SJCRH30 (cell line): Measurements from ENCODE around the gene ZFYVE28. TPM values are rescaled to one million over a fixed set of nuclear protein-coding genes. Genes with fewer than 3 reads are reported as not detected.

Experiments
- DNase-seq, 2 experiments: peaks; one replicate each; pipeline ENCODE4 v3.0.0-alpha.2; 2015 to 2020
- H3K27ac ChIP-seq: fragments of 250-450 bp; sonication (Bioruptor Pico); 2 replicates; pipeline ENCODE4 v1.5.1; 2020; ENCODE audit warnings: mild to moderate bottlenecking, moderate library complexity
- H3K27me3 ChIP-seq: fragments of 250-450 bp; sonication (Bioruptor Pico); 2 replicates; pipeline ENCODE4 v1.5.1; 2020; ENCODE audit warnings: mild to moderate bottlenecking, moderate library complexity
- H3K36me3 ChIP-seq: fragments of 250-450 bp; sonication (Bioruptor Pico); 2 replicates; pipeline ENCODE4 v1.5.1; 2020; ENCODE audit warnings: mild to moderate bottlenecking, moderate library complexity
- H3K4me1 ChIP-seq: fragments of 250-450 bp; sonication (Bioruptor Pico); 2 replicates; pipeline ENCODE4 v1.5.1; 2020; ENCODE audit warnings: mild to moderate bottlenecking, moderate library complexity
- H3K4me3 ChIP-seq: fragments of 250-450 bp; sonication (Bioruptor Pico); 2 replicates; pipeline ENCODE4 v1.5.1; 2020; ENCODE audit warnings: mild to moderate bottlenecking, moderate library complexity
- H3K9me3 ChIP-seq: fragments of 250-450 bp; sonication (Bioruptor Pico); replicated peaks from 2 replicates; pipeline ENCODE4 v1.5.1; 2020; ENCODE audit warnings: mild to moderate bottlenecking, moderate library complexity
- total RNA-seq: library from RNA; depleted of rRNA; stranded (reverse); fragments of >200 nt; shearing (Covaris generic); gene quantifications from 2 replicates; pipeline ENCODE4 v1.2.3, GENCODE V29; 2014

The ZFYVE28 gene
- total RNA-seq, 1 experiment from 2014 or later: not detected

DNA sequence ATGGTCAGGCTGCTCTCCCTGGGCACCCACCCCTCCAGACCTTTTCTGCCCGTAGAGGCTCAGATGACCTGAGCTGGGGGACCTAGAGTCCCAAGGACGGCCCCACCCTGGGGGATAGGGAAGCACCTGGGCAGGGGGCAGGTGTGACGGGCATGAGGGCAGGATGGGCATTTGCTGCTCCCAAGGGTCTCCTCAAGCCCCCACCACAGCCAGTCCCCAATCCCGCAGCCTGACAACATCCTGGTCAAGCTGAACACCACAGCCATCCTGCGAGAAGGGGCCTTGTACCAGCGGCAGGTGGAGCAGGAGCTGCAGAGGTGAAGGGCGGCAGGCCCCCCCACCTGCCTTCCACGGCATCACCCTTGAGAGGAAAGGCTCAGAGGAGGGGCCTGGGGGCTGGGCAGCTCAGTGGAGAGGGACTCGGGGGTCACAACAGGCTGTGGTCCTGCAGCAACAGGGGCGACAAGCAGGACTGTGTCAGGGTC lies 32.6 kb upstream of the ZFYVE28 start:
- Histone ChIP-seq H3K27me3 (peaks cover 11% of the 10 kb centered on the region; the same call in 1 of the 2 replicates), H3K9me3 (no peaks in the 10 kb centered on the region), H3K4me3 (no peak overlapping the region), H3K27ac (no peak overlapping the region), H3K4me1 (no peaks in the 10 kb centered on the region), H3K36me3 (no peaks in the 10 kb centered on the region)
- DNase-seq: no peak

DNA sequence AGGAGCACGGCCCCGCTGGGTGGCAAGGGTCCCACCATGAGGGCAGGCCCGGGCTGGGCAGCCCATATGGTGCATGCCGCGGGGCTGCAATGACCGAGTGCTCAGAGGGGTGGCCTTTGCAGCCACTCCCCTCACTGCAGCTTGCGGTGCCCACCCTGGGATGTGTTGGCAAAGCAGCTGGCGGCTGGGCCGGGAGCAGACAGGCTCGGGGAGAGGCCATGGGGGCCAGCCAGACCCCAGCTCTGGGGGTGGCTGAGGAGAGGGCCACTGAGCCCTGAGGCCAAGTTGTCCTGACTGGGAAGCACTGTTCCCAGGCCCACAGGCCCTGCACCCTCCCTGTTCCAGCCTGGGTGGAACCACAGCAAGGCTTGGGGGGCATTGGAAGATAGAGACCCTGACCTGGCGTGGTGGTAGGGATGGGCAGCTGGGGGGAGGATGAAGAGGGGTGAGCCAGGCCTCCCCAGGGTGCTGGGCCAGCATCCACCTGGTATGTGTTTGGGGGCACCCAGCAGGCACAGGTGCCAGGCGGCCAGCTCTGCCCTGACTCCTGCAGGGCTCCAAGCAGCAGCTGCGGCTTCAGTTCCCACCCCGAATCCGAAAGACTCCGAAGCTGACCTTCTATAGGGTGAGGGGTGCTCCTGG lies 32.1 kb upstream of the ZFYVE28 start:
- Histone ChIP-seq H3K27me3 (peaks cover 11% of the 10 kb centered on the region; the same call in 1 of the 2 replicates), H3K27ac (no peak overlapping the region), H3K4me3 (no peak overlapping the region), H3K9me3 (no peaks in the 10 kb centered on the region), H3K4me1 (no peaks in the 10 kb centered on the region), H3K36me3 (no peaks in the 10 kb centered on the region)
- no peak for DNase-seq

DNA sequence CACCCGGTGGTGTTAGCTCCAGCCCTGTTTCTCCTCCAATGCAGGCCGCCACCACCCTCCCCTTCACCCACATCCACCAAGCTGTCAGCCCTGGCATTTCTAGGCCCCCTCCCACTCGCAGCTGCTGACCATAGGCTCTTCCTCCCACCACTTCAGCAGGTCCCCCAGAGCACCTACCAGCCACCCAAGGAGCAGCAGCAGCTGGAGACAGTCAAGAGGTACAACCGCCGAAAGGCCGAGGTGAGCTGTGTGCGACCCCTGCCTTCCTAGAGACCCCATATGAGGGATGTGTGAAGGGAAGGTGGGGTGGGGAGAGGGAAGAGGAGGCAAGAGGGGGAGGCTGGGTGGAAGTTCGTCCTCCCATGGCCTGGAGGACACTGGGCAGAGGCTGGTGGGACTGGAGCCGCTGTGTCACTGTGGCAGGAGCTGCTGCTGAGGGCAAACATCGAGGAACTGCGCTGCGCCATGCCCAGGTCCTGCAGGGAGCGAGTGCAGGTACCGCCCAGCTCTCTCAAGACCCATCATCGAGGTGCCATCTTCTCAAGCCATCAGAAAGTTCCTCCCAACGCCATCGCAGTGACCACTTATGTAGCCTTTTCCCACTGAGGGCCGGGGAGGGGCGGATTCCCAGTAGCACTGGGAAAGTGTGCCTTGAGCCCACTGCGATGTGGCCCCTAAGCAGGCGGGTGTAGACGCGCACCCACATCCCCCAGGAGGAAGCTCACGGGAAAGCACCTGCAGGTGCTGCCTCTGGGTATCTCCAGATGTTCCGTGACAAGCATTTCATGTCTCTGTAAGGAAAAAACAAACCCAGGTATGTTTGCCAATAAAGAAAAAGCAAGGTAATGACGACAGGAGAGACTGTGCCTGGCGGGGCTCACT lies 31.3 kb upstream of the ZFYVE28 start:
- Histone ChIP-seq H3K4me3 (no peak overlapping the region), H3K27me3 (peaks cover 11% of the 10 kb centered on the region; the same call in 1 of the 2 replicates), H3K4me1 (no peaks in the 10 kb centered on the region), H3K9me3 (no peaks in the 10 kb centered on the region), H3K27ac (no peak overlapping the region), H3K36me3 (no peaks in the 10 kb centered on the region)
- no peak for DNase-seq

DNA sequence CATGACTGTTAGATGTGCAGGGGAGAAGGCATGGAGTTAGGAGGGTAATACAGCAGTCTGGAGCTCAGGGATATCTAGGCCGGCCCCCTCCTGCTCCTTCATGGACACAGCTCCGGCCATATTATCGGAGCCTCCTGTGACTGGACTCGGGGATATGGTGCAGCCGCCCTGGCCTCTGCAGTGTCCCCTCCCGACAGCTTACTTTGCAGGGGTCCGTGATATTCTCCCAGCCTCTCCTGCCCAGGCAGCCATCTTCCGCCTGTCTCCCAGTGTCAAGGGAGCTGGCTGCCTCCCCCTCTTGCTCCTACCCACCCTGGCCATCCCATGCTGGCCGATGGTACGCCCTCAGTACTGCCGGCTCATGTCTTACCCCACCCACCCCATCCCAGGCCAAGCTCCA lies 30.6 kb upstream of the ZFYVE28 start:
- Histone ChIP-seq H3K4me1 (no peaks in the 10 kb centered on the region), H3K4me3 (no peak overlapping the region), H3K27ac (no peak overlapping the region), H3K9me3 (no peaks in the 10 kb centered on the region), H3K27me3 (peaks cover 11% of the 10 kb centered on the region; the same call in 1 of the 2 replicates), H3K36me3 (no peaks in the 10 kb centered on the region)
- no peak for DNase-seq

DNA sequence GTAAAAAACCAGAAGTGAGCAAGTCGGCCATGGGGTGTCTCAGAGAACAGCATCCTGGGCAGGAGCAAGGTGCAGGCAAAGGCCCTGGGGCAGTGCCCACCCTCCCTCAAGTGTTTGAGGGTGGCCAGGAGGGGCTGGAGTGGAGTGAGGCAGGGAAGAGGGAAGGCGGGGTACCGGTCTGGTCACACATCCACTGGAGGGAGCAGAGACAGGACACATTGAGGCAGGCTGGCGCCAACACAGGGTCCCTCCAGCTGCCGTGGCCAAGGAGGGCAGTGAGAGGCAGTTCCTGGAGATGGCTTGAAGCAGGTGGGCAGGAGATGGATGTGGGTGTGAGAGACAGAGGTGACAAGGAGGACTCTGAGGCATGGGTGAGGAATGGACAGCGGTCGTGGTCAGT lies 30.1 kb upstream of the ZFYVE28 start:
- H3K9me3 ChIP-seq: no peaks in the 10 kb centered on the region
- H3K4me1 ChIP-seq: no peaks in the 10 kb centered on the region
- no peak overlapping the region for H3K27ac ChIP-seq
- no peak overlapping the region for H3K4me3 ChIP-seq
- H3K36me3 ChIP-seq: no peaks in the 10 kb centered on the region
- DNase-seq: no peak
- H3K27me3 ChIP-seq: peaks cover 11% of the 10 kb centered on the region; the same call in 1 of the 2 replicates

DNA sequence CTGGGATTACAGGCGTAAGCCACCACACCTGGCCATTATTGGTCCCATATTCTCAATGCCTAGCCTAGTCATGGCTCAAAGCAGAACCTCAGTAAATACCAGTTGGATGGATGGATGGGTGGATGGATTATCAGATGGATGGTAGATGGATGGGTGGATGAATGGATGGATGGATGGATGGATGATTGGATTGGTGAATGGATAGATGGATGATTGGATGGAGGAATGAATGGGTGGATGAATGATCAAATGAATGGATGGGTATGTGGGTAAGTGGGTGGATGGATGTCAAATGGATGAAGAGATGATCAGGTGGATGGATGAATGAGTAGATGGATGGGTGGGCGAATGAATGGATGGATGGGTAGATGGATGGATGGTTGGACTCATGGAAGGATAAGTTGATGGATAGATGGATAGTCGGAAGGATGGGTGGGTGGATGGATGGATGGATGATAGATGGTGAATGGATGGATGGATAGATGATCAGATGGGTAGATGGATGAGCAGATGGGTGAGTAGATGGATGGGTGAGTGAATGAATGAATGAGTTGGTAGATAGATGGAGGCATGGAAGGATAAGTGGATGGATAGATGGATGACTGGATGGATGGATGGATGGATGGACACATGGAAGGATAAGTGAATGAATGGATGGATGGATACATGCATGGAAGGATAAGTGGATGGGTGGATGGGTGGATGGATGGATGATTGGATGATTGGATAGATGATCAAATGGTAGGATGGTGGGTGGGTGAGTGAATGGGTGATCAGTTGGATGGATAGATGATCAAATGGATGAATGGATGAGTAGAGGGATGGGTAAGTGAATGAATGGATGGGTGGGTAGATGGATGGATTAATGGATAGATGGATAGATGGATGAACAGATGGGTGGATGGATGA lies 28.5 kb upstream of the ZFYVE28 start:
- H3K9me3 ChIP-seq: no peaks in the 10 kb centered on the region
- H3K27ac ChIP-seq: no peak overlapping the region
- no peak overlapping the region for H3K4me3 ChIP-seq
- no peak for DNase-seq
- H3K36me3 ChIP-seq: no peaks in the 10 kb centered on the region
- H3K4me1 ChIP-seq: no peaks in the 10 kb centered on the region
- peaks cover 11% of the 10 kb centered on the region; the same call in 1 of the 2 replicates for H3K27me3 ChIP-seq

DNA sequence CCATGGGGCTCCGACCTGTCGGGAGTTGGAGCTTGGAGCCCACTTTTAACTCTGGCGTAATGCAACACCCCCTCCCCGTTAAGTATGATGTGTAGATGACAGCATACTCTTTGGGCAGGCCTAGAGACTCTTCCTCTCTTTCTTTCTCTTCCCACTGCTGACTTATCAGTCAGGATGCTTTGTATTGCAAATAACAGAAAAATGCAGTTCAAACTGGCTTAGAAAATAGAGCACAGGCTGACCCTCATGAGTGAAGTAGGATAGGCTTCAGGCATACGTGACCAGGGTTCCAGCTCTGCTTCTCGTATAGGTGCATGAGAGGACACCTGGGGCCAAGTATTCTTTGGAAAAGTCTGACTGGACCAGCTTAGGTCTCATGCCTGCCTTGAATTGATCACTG lies 27.1 kb upstream of the ZFYVE28 start:
- no peak for DNase-seq
- H3K27me3 ChIP-seq: peaks cover 9% of the 10 kb centered on the region; the same call in 1 of the 2 replicates
- no peak overlapping the region for H3K27ac ChIP-seq
- no peaks in the 10 kb centered on the region for H3K4me1 ChIP-seq
- H3K36me3 ChIP-seq: no peaks in the 10 kb centered on the region
- no peak overlapping the region for H3K4me3 ChIP-seq
- H3K9me3 ChIP-seq: no peaks in the 10 kb centered on the region

DNA sequence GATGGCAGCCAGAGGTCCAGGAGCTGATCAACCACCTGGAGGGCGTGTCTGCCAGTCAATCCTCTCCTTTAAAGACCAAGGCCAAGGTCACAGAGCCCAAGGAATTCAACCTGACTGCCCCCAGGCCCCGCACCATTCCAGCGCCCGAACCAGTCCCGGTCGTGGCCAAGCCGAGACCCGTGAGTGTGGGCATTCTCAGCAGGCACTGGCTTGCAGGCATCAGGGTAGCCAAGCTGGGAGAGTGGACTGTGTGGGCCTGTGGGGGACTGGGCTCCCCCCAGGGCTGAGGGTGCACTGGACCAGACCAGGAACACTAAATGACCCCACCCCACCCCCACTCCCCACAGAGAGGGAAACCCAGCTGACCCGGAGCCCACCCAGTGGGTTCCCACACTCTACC lies 26.7 kb upstream of the ZFYVE28 start:
- Histone ChIP-seq H3K27me3 (0 out of 2 replicates have a peak, but pooled peaks cover 5% of the 10 kb centered on the region), H3K4me1 (no peaks in the 10 kb centered on the region), H3K36me3 (no peaks in the 10 kb centered on the region), H3K9me3 (no peaks in the 10 kb centered on the region), H3K4me3 (no peak overlapping the region), H3K27ac (no peak overlapping the region)
- DNase-seq: no peak

DNA sequence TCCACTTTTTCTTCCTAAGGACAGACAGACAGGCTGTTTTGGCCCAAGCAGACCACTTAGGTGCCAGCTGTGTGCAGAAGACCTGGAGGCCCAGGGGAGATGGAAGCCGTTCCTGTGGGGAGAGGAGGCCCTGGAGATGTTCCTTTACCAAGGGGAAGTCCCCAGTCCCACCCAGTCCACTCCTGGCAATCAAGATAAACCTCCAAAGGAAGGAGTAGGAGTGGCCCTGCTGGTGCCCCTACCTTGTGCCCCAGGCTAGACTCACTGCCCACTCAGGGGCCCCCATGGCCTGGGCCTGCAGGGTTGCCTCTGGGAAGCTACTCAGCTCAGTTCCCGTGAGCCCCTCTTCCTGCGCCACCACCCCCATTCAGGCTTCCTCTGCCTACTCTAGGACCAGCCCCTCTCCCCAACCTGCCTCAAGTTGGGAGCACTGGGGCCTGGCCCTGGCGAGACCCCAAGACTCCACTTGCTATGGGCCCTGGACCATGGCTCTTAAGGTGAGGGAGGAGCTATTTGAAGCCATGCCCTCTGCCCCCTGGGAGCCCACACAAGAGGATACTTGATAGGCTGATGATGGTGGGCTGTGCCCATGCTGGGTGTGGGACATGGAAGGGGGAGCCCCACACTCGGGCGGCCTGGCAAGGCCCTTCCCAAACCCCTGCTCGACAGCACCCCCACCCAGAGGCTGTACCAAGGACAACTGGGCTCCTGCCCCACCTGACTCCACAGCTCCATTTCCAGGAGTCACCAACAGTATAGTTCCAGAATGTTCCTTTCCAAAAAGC lies 25.7 kb upstream of the ZFYVE28 start:
- Histone ChIP-seq H3K36me3 (no peaks in the 10 kb centered on the region), H3K9me3 (no peaks in the 10 kb centered on the region), H3K4me3 (no peak overlapping the region), H3K27ac (no peak overlapping the region), H3K27me3 (no peaks in the 10 kb centered on the region), H3K4me1 (no peaks in the 10 kb centered on the region)
- no peak for DNase-seq

DNA sequence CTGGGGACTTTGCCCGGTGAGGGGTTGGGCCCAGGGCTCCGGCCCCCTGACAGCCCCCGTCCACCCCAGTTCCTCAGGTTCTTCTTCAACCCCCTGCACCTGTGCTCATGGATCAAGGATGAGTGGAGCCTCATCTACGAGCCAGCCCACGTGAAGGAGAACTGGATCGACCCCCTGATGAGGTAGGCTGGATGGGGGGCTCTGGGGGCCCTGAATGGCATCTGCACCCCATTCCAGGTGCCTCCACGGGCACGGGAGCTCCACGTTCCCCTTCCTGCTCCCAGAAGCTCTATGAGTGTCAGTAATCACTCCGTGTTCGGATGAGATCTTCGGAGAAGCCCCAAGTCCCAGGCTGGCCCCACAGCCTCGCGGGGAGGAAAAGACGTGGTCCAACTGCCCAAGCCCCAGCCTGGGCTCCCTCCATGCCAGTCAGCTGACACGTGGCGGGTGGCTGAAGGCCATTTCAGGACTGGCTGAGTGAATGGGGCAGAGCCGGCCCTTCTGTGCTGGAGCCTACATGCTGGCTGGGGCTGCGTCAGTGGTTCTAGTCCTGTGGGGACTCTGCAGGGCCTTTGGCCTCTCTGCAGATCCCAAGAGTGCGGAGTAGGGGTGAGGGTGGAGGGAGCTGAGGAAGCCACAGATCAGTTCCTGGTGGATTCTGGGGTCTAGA lies 24.8 kb upstream of the ZFYVE28 start:
- Histone ChIP-seq H3K27me3 (no peaks in the 10 kb centered on the region), H3K36me3 (no peaks in the 10 kb centered on the region), H3K9me3 (no peaks in the 10 kb centered on the region), H3K27ac (no peak overlapping the region), H3K4me3 (no peak overlapping the region), H3K4me1 (no peaks in the 10 kb centered on the region)
- DNase-seq: no peak

DNA sequence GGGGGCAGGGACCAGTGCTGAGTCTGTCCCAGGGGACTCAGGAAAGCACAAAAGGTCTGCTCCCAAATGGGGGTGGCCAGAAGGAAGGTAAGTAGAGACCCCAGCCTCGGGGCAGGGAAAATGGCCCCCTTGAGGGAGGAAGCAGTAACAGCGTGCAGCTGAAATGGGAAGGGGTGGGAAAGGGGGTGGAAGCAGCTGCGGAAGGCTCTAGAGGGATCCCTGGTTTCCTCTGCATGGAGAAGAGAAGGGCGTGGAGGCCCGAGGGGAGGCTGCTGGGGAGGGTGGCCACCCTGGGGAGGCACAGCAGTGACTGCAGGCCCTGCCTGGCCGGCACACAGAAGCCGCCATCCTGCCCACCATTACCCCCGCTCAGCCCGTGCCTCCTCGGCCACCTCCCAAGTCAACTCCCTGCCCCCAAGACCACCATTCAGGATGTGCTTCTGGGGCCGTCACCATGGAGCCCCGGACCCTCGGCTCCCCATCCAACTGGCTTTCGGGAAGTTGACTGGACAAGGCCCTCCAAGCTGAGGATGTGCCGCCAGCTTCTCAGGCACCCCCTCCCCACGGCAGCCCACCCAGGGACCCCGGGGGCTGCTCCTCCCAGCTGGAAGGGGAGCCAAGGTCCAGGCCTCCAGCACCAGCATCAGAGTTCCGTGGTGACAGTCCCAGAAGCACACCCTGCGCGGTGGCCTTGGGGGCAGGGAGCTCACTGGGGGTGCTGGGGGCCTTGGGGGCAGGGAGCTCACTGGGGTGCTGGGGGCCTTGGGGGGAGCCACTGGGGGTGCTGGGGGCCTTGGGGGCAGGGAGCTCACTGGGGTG lies 23.9 kb upstream of the ZFYVE28 start:
- Histone ChIP-seq H3K4me1 (no peaks in the 10 kb centered on the region), H3K27me3 (no peaks in the 10 kb centered on the region), H3K36me3 (no peaks in the 10 kb centered on the region), H3K9me3 (no peaks in the 10 kb centered on the region), H3K4me3 (no peak overlapping the region), H3K27ac (no peak overlapping the region)
- DNase-seq: peak in 1 of 2 experiments; percentile 32

DNA sequence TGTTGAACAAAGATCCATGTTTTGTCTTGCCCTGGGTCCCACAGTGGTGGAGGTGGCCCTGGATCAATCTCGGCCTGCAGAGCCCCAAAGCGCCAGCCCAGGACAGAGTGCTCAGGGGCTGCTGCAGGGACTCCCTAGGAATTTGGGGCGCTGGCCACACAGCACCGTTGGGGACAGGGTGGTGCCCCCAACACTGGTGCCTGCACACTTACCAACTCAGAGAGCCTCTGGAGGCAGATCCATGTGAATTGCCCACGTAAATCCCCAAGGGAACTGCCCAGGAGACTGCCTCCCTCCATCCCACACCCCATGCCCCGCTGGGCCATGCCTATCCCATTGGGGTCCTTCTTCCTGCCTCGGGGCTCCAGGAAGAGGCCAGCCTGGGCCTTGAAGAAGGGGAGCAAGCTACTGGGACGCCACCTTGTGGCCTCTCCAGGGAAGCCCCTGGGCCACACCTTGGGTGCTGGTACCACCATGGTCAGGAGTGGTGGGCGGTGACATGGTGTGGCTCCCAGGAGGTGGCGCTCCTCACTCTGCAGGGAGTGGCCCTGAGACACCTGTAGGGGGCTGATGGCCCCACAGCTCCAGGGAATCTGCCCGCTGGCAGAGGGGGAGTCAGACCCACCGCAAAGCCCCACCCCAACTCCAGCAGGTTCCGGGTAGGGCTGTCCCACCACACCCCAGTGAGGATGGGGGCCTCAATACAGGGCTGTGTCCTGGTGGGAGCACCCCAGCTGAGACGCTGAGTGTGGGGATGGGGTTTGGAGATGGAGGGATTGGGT lies 23.1 kb upstream of the ZFYVE28 start:
- H3K4me3 ChIP-seq: no peak overlapping the region
- H3K27me3 ChIP-seq: no peaks in the 10 kb centered on the region
- H3K27ac ChIP-seq: no peak overlapping the region
- peak; percentile 82 to 88 for DNase-seq
- H3K9me3 ChIP-seq: no peaks in the 10 kb centered on the region
- no peaks in the 10 kb centered on the region for H3K4me1 ChIP-seq
- no peaks in the 10 kb centered on the region for H3K36me3 ChIP-seq
